Stimulated activated naive CD8-positive, alpha-beta T cell treated with anti-CD3 and anti-CD28 coated beads, Interleukin-15, Interleukin-2, amounts not matched to agents 100 ng/mL and 50 ng/mL, for 24 hours (primary cell): ENCODE data around the gene TSC2.
"Not testable (repeated sequence)": the region's sequence is repeated elsewhere in the genome, so short reads cannot be mapped to it uniquely, and the experiment has no call there.

ENCODE experiments used
- H3K27ac Mint-ChIP-seq: one replicate; pipeline ENCODE4 v1.8.0; 2021; ENCODE audit warnings: mild to moderate bottlenecking, mixed read lengths
- H3K27me3 Mint-ChIP-seq: one replicate; pipeline ENCODE4 v1.8.0; 2021; ENCODE audit warnings: mixed read lengths
- H3K36me3 Mint-ChIP-seq: one replicate; pipeline ENCODE4 v1.8.0; 2021; ENCODE audit warnings: low read depth, mixed read lengths
- H3K4me1 Mint-ChIP-seq: one replicate; pipeline ENCODE4 v1.8.0; 2021; ENCODE audit warnings: low read depth, mixed read lengths
- H3K4me3 Mint-ChIP-seq: one replicate; pipeline ENCODE4 v1.8.0; 2021; ENCODE audit warnings: mild to moderate bottlenecking, mixed read lengths
- H3K9me3 Mint-ChIP-seq: one replicate; pipeline ENCODE4 v1.8.0; 2021; ENCODE audit warnings: mixed read lengths

Gene TSC2

GRCh38 chr16:2096853-2097595 lies 49.2 kb downstream of the TSC2 start:
- Mint-ChIP-seq H3K27me3 (no peaks in the 10 kb centered on the region), H3K27ac (no peak overlapping the region), H3K4me1 (no peaks in the 10 kb centered on the region), H3K9me3 (no peaks in the 10 kb centered on the region), H3K36me3 (peaks cover 13% of the 10 kb centered on the region), H3K4me3 (no peak overlapping the region)

GRCh38 chr16:2097689-2098088 lies 49.9 kb downstream of the TSC2 start:
- not testable (repeated sequence) for H3K27ac Mint-ChIP-seq, H3K9me3 Mint-ChIP-seq, H3K4me3 Mint-ChIP-seq, H3K4me1 Mint-ChIP-seq, H3K27me3 Mint-ChIP-seq
- H3K36me3 Mint-ChIP-seq: peaks cover 13% of the 10 kb centered on the region

GRCh38 chr16:2101581-2101980 lies 53.8 kb downstream of the TSC2 start:
- H3K27ac Mint-ChIP-seq, H3K9me3 Mint-ChIP-seq, H3K4me1 Mint-ChIP-seq, H3K27me3 Mint-ChIP-seq, H3K36me3 Mint-ChIP-seq, H3K4me3 Mint-ChIP-seq: not testable (repeated sequence)

GRCh38 chr16:2102471-2102870 lies 54.7 kb downstream of the TSC2 start:
- Mint-ChIP-seq H3K4me3 (no peak overlapping the region), H3K27ac (no peak overlapping the region), H3K4me1 (no peaks in the 10 kb centered on the region), H3K36me3 (peaks cover 6% of the 10 kb centered on the region), H3K27me3 (no peaks in the 10 kb centered on the region), H3K9me3 (no peaks in the 10 kb centered on the region)

GRCh38 chr16:2104464-2104863 lies 56.7 kb downstream of the TSC2 start:
- H3K9me3 Mint-ChIP-seq, H3K4me1 Mint-ChIP-seq, H3K27ac Mint-ChIP-seq, H3K4me3 Mint-ChIP-seq, H3K27me3 Mint-ChIP-seq, H3K36me3 Mint-ChIP-seq: not testable (repeated sequence)

GRCh38 chr16:2105291-2105690 lies 57.5 kb downstream of the TSC2 start:
- not testable (repeated sequence) for H3K27me3 Mint-ChIP-seq, H3K9me3 Mint-ChIP-seq, H3K36me3 Mint-ChIP-seq, H3K4me1 Mint-ChIP-seq, H3K27ac Mint-ChIP-seq, H3K4me3 Mint-ChIP-seq

GRCh38 chr16:2105769-2106168 lies 58.0 kb downstream of the TSC2 start:
- not testable (repeated sequence) for H3K36me3 Mint-ChIP-seq, H3K4me1 Mint-ChIP-seq, H3K27me3 Mint-ChIP-seq, H3K27ac Mint-ChIP-seq, H3K9me3 Mint-ChIP-seq, H3K4me3 Mint-ChIP-seq

GRCh38 chr16:2106211-2106610 lies 58.4 kb downstream of the TSC2 start:
- H3K4me3 Mint-ChIP-seq, H3K9me3 Mint-ChIP-seq: not testable (repeated sequence)

GRCh38 chr16:2107121-2107790 lies 59.5 kb downstream of the TSC2 start:
- not testable (repeated sequence) for H3K27me3 Mint-ChIP-seq, H3K4me1 Mint-ChIP-seq, H3K36me3 Mint-ChIP-seq, H3K4me3 Mint-ChIP-seq, H3K27ac Mint-ChIP-seq, H3K9me3 Mint-ChIP-seq

More at GRCh38 chr16:2106211-2106610, 58.4 kb downstream of the TSC2 start:
- not testable (repeated sequence) for H3K4me1 Mint-ChIP-seq, H3K36me3 Mint-ChIP-seq, H3K27me3 Mint-ChIP-seq, H3K27ac Mint-ChIP-seq

- H3K27ac Mint-ChIP-seq, H3K27me3 Mint-ChIP-seq, H3K4me1 Mint-ChIP-seq, H3K36me3 Mint-ChIP-seq, H3K4me3 Mint-ChIP-seq, H3K9me3 Mint-ChIP-seq: not testable (repeated sequence)
Observed at GRCh38 chr16:2107791-2108125, 60.0 kb downstream of the TSC2 start.

- not testable (repeated sequence) for H3K27ac Mint-ChIP-seq, H3K4me3 Mint-ChIP-seq, H3K27me3 Mint-ChIP-seq, H3K36me3 Mint-ChIP-seq, H3K9me3 Mint-ChIP-seq, H3K4me1 Mint-ChIP-seq
Observed at GRCh38 chr16:2108446-2109270, 60.9 kb downstream of the TSC2 start.

GRCh38 chr16:2109271-2109580 lies 61.4 kb downstream of the TSC2 start:
- not testable (repeated sequence) for H3K27ac Mint-ChIP-seq, H3K9me3 Mint-ChIP-seq, H3K36me3 Mint-ChIP-seq, H3K4me1 Mint-ChIP-seq, H3K4me3 Mint-ChIP-seq, H3K27me3 Mint-ChIP-seq

GRCh38 chr16:2109872-2110271 lies 62.1 kb downstream of the TSC2 start:
- H3K4me1 Mint-ChIP-seq, H3K27me3 Mint-ChIP-seq, H3K27ac Mint-ChIP-seq, H3K4me3 Mint-ChIP-seq, H3K36me3 Mint-ChIP-seq, H3K9me3 Mint-ChIP-seq: not testable (repeated sequence)

- H3K4me3 Mint-ChIP-seq, H3K36me3 Mint-ChIP-seq, H3K4me1 Mint-ChIP-seq, H3K27me3 Mint-ChIP-seq, H3K27ac Mint-ChIP-seq, H3K9me3 Mint-ChIP-seq: not testable (repeated sequence)
Observed at GRCh38 chr16:2110332-2111008, 62.7 kb downstream of the TSC2 start.

- H3K27me3 Mint-ChIP-seq, H3K9me3 Mint-ChIP-seq, H3K4me1 Mint-ChIP-seq, H3K27ac Mint-ChIP-seq, H3K4me3 Mint-ChIP-seq, H3K36me3 Mint-ChIP-seq: not testable (repeated sequence)
Observed at GRCh38 chr16:2111009-2111353, 63.2 kb downstream of the TSC2 start.
